Measurements from ENCODE around the gene MITF. TPM values are rescaled to one million over a fixed set of nuclear protein-coding genes. Genes with fewer than 3 reads are reported as not detected.
"Not testable (repeated sequence)": the region's sequence is repeated elsewhere in the genome, so short reads cannot be mapped to it uniquely, and the experiment has no call there.

MITF gene
- total RNA-seq, 1 donor from 2014 or later: 19.4 TPM

DNA sequence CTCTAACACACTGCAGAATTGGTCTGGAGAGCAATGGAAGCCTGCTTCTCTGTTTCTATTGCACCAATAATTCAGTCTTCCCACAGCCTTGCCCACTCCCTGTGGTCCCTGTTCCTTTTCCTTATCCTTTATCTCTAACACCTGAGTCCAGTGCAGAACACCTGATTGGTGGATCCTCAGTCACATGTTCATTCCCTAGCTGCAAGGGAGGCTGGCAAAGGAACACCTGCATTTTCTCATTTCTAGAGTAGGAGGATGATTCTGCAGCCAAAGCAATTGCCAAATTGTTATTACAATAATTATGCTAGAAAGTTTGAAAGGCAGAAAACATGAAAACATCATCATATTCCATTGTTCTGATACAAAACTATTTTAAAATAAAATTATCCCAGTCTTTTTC is 176.5 kb downstream of the MITF start:
- no peak for DNase-seq (ENCODE audit: low spot score, unreplicated experiment)
- TF ChIP-seq, protein P1, sequence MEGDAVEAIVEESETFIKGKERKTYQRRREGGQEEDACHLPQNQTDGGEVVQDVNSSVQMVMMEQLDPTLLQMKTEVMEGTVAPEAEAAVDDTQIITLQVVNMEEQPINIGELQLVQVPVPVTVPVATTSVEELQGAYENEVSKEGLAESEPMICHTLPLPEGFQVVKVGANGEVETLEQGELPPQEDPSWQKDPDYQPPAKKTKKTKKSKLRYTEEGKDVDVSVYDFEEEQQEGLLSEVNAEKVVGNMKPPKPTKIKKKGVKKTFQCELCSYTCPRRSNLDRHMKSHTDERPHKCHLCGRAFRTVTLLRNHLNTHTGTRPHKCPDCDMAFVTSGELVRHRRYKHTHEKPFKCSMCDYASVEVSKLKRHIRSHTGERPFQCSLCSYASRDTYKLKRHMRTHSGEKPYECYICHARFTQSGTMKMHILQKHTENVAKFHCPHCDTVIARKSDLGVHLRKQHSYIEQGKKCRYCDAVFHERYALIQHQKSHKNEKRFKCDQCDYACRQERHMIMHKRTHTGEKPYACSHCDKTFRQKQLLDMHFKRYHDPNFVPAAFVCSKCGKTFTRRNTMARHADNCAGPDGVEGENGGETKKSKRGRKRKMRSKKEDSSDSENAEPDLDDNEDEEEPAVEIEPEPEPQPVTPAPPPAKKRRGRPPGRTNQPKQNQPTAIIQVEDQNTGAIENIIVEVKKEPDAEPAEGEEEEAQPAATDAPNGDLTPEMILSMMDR (IDR thresholded peaks at IDR 0.05; ENCODE audit: unreplicated experiment): no peak
- peaks cover 9% of the 10 kb centered on the region for H3K9me3 Mint-ChIP-seq (ENCODE audit: low read depth)
- no peaks in the 10 kb centered on the region for H3K4me1 Mint-ChIP-seq (ENCODE audit: low read depth)
- H3K27me3 Mint-ChIP-seq: no peaks in the 10 kb centered on the region
- H3K27ac Mint-ChIP-seq: no peak overlapping the region
- H3K4me3 Mint-ChIP-seq (ENCODE audit: low read depth): no peak overlapping the region
- peaks cover 4% of the 10 kb centered on the region for H3K36me3 Mint-ChIP-seq (ENCODE audit: insufficient read depth)

DNA sequence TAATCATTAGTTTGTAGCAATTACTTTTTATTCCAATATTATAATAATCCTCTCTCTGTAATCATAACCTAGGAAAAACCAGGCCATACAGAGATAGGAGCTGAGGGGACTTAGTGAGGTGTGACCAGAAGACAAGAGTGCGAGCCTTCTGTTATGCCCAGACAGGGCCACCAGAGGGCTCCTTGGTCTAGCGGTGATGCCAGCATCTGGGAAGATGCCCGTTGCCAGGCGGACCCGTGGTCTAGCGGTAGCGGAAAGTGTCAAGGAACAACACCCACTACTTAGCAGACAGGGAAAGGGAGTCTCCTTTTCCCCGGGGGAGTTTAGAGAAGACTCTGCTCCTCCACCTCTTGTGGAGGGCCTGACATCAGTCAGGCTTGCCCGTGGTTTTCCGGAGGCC is 180.7 kb downstream of the MITF start:
- not testable (repeated sequence) for H3K9me3 Mint-ChIP-seq (ENCODE audit: low read depth); H3K4me1 Mint-ChIP-seq (ENCODE audit: low read depth); H3K36me3 Mint-ChIP-seq (ENCODE audit: insufficient read depth); H3K27ac Mint-ChIP-seq; H3K4me3 Mint-ChIP-seq (ENCODE audit: low read depth); DNase-seq (ENCODE audit: low spot score, unreplicated experiment); H3K27me3 Mint-ChIP-seq
- TF ChIP-seq, protein P1 (IDR thresholded peaks at IDR 0.05; ENCODE audit: unreplicated experiment): peak; percentile 47

DNA sequence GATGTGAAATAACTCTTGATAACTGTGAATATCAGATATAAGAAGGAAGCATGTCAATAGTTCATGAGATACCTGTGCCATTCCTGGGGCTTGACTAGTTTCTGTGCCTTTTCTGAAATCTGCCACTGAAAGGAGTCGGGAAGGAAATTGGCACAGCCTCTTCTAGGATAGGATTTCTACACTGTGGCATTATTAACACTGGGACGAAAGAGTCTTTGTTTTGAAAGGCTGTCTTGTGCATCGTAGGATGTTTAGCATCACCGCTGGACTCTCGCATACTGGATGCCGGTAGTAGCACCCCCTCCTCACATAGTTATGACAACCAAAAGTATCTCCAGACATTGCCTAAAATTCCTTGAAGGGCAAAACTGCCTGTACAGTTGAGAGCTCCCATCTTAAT is 182.4 kb downstream of the MITF start:
- Mint-ChIP-seq H3K4me3 (ENCODE audit: low read depth) (no peak overlapping the region), H3K27me3 (no peaks in the 10 kb centered on the region), H3K27ac (no peak overlapping the region), H3K9me3 (ENCODE audit: low read depth) (peaks cover 5% of the 10 kb centered on the region), H3K4me1 (ENCODE audit: low read depth) (peaks cover 4% of the 10 kb centered on the region), H3K36me3 (ENCODE audit: insufficient read depth) (peaks cover 1% of the 10 kb centered on the region)
- DNase-seq (ENCODE audit: low spot score, unreplicated experiment): no peak
- TF ChIP-seq, protein P1 (IDR thresholded peaks at IDR 0.05; ENCODE audit: unreplicated experiment): no peak

DNA sequence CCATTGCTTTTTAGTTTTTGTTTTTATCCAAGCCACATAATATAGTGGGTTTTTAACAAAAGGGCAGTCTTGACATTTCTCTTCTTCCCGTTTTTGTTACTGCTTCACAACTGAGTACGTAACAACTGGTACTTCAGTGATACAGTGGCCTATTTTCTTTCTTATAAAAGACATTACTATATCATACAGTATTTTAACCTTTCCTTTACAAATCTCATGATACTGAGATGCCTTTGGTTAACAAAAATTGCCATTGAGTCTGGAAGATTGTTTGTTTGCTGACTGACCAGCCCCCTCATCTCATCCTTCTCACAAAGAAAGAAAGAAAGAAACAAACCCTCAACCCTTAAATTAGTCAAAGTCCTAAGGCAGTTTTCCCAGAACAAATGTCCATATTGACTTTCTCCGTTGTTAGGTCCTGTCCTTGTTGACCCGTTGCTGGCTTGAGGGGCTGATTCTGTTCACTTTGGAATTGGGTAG is 183.3 kb downstream of the MITF start:
- DNase-seq (ENCODE audit: low spot score, unreplicated experiment): no peak
- Mint-ChIP-seq H3K27ac (peak overlapping the region; percentile 20), H3K9me3 (ENCODE audit: low read depth) (peaks cover 5% of the 10 kb centered on the region), H3K36me3 (ENCODE audit: insufficient read depth) (peaks cover 1% of the 10 kb centered on the region), H3K27me3 (no peaks in the 10 kb centered on the region), H3K4me1 (ENCODE audit: low read depth) (peaks cover 4% of the 10 kb centered on the region), H3K4me3 (ENCODE audit: low read depth) (no peak overlapping the region)
- TF ChIP-seq, protein P1 (IDR thresholded peaks at IDR 0.05; ENCODE audit: unreplicated experiment): no peak

DNA sequence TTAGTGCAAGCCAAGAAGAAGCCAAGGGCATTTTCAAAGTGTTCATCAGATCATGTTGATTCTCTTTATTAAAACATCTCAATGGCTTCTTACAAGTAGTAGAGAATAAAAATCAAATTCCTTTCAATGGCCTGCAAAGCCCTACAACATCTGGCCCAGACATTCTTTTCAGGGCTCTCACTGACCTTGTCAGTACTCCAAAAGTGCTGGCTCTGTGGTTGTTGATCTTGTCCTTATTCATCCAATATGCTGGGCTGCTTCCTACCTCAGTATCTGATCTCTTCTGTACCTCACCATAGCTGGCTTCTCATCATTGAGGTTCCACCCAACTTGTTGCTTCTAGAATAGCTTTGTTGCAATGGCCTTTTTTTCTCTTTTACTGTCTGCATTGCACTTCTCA is 186.2 kb downstream of the MITF start:
- TF ChIP-seq, protein P1 (IDR thresholded peaks at IDR 0.05; ENCODE audit: unreplicated experiment): no peak
- no peaks in the 10 kb centered on the region for H3K36me3 Mint-ChIP-seq (ENCODE audit: insufficient read depth)
- H3K27ac Mint-ChIP-seq: no peak overlapping the region
- H3K4me3 Mint-ChIP-seq (ENCODE audit: low read depth): no peak overlapping the region
- H3K9me3 Mint-ChIP-seq (ENCODE audit: low read depth): peaks cover 3% of the 10 kb centered on the region
- no peaks in the 10 kb centered on the region for H3K27me3 Mint-ChIP-seq
- no peak for DNase-seq (ENCODE audit: low spot score, unreplicated experiment)
- H3K4me1 Mint-ChIP-seq (ENCODE audit: low read depth): peaks cover 4% of the 10 kb centered on the region

Data from progenitor cell of endocrine pancreas (in vitro differentiated cells).